Neuron (in vitro differentiated cells): ENCODE data around the gene DHRSX.

Source experiments
- H2AFZ ChIP-seq: one replicate; pipeline ENCODE4 v1.6.1; 2013; ENCODE audit warnings: low read depth, mild to moderate bottlenecking, inconsistent platforms, low read length, moderate library complexity
- H3K27me3 ChIP-seq: one replicate; pipeline ENCODE4 v1.6.1; 2013; ENCODE audit warnings: low read length; ENCODE audit not compliant: insufficient read depth
- H3K36me3 ChIP-seq: one replicate; pipeline ENCODE4 v1.6.1; 2013; ENCODE audit warnings: low read length; ENCODE audit not compliant: insufficient read depth
- H3K4me1 ChIP-seq: one replicate; pipeline ENCODE4 v1.6.1; 2013; ENCODE audit warnings: low read length; ENCODE audit not compliant: insufficient read depth
- H3K4me3 ChIP-seq: 2 replicates; pipeline ENCODE4 v1.5.1; 2013; ENCODE audit warnings: mild to moderate bottlenecking, low read length, moderate library complexity
- H3K9me3 ChIP-seq: one replicate; pipeline ENCODE4 v1.6.1; 2013; ENCODE audit warnings: low read length

DHRSX gene

DNA sequence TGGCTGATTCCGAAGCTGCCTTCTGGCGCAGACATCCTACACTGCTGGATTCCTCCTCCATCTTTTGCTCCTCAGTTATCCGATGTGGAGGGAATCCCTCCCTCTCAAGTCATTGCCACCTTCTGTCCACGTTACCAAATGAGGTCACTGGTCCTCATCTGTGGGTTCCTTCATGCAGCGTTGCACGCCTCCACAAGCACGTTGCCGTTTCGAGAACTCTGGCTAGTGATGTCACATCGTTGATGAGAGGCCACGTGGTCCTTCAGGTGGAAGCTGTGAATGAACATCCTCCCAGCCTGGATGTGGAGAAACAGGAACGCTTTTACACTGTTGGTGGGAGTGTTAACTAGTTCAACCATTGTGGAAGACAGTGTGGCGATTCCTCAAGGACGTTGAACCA lies 323.2 kb downstream of the DHRSX start:
- Histone ChIP-seq H3K9me3 (no peaks in the 10 kb centered on the region), H2AFZ (no peak overlapping the region), H3K4me3 (no peak overlapping the region), H3K27me3 (no peaks in the 10 kb centered on the region), H3K4me1 (peaks cover 22% of the 10 kb centered on the region), H3K36me3 (no peaks in the 10 kb centered on the region)

DNA sequence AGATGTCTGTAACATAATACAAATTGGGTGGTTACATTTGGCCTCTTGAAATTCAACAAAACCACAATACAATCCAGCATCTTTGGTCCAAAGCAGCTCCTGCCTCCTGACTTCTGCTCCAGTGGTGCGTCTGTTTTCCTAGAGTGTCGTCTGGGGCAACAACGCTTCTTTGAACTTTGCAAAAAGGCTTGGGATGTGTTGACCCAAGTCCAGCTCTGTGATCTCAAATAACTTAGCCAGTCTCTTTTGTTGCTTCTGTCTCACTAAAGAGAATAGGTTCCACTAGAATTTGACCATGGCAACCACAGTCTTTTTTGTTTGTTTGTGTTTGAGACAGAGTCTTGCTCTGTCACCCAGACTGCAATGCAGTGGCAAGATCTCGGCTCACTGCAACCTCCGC lies 324.0 kb downstream of the DHRSX start:
- Histone ChIP-seq H3K9me3 (no peaks in the 10 kb centered on the region), H3K4me3 (no peak overlapping the region), H2AFZ (no peak overlapping the region), H3K27me3 (no peaks in the 10 kb centered on the region), H3K4me1 (peaks cover 15% of the 10 kb centered on the region), H3K36me3 (no peaks in the 10 kb centered on the region)

DNA sequence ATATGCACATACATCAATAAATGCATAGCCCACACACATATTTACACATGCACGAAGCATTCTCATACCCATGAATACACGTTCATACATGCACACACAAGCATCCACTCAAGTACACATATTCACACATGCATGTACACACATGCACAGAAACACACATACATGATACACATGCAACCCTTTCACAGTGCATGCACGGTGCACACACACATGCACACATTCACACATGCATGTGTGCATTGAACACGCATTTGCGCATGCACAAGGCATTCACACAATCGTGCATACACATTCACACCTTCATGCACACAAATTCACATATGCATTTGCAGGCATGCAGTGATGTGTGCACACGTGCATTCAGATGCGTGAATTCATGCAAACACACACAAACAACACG lies 324.5 kb downstream of the DHRSX start:
- H3K27me3 ChIP-seq, result no peaks in the 10 kb centered on the region
- H3K4me1 ChIP-seq, result peaks cover 15% of the 10 kb centered on the region
- no peaks in the 10 kb centered on the region for H3K36me3 ChIP-seq
- no peak overlapping the region for H3K4me3 ChIP-seq
- H3K9me3 ChIP-seq, result no peaks in the 10 kb centered on the region
- H2AFZ ChIP-seq, result no peak overlapping the region

DNA sequence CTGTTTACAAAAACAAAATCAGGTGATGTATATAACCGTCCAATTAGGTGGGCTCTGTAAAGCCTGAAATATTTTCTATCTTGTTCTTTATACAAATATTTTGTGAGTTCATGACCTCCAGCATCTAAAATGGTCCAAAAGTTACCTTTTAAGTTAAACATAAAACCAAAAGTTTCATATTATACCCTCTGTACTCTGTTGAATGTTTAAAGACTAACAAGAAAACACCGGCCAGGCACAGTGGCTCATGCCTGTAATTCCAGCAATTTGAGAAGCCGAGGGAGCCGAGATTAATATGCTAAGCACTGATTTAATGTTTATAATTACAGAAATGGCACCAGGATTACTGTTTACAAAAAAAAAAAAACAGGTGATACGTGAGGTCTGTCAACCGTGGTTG lies 328.4 kb downstream of the DHRSX start:
- no peak overlapping the region for H2AFZ ChIP-seq
- H3K4me1 ChIP-seq, result peaks cover 15% of the 10 kb centered on the region
- no peaks in the 10 kb centered on the region for H3K36me3 ChIP-seq
- H3K4me3 ChIP-seq, result no peak overlapping the region
- H3K9me3 ChIP-seq, result no peaks in the 10 kb centered on the region
- no peaks in the 10 kb centered on the region for H3K27me3 ChIP-seq
